ENCODE data around the gene THSD8. TPM values are rescaled to one million over a fixed set of nuclear protein-coding genes. Genes with fewer than 3 reads are reported as not detected.

The THSD8 gene
- total RNA-seq, 4 donors from 2014 or later, result 0.65 TPM; not detected in 3

DNA sequence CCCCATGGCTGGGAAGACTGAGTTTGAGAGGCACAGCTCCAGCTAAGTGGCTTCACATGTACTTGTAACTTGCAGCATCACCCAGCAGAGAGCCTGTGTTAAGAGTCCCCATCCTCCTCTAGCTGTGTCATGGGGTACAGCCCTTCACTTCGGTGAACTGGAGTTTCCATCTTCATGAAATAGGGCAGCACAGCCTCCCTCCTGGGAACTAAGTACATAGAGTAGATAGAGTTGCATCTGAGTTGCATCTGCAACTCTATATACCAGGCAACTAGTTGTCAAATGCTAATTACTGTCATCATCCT lies 1.5 kb upstream of the THSD8 start:
- TF ChIP-seq POLR2AphosphoS5 (IDR thresholded peaks at IDR 0.05) (no peak), POLR2A (IDR thresholded peaks at IDR 0.05; ENCODE audit: low read depth) (no peak), EP300 (IDR thresholded peaks at IDR 0.05) (no peak)
- TF ChIP-seq, protein P1, sequence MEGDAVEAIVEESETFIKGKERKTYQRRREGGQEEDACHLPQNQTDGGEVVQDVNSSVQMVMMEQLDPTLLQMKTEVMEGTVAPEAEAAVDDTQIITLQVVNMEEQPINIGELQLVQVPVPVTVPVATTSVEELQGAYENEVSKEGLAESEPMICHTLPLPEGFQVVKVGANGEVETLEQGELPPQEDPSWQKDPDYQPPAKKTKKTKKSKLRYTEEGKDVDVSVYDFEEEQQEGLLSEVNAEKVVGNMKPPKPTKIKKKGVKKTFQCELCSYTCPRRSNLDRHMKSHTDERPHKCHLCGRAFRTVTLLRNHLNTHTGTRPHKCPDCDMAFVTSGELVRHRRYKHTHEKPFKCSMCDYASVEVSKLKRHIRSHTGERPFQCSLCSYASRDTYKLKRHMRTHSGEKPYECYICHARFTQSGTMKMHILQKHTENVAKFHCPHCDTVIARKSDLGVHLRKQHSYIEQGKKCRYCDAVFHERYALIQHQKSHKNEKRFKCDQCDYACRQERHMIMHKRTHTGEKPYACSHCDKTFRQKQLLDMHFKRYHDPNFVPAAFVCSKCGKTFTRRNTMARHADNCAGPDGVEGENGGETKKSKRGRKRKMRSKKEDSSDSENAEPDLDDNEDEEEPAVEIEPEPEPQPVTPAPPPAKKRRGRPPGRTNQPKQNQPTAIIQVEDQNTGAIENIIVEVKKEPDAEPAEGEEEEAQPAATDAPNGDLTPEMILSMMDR (IDR thresholded peaks at IDR 0.05), result no peak
- peaks cover 6 to 34% (median 26%) of the 10 kb centered on the region in 4 donors for H3K36me3 ChIP-seq
- DNase-seq (ENCODE audit: extremely low spot score), result no peak
- intact Hi-C loops (cut with DNase I), result no loop called here
- WGBS, result 83% methylated on average over 1 of the region's 1 CpG
- no peaks in the 10 kb centered on the region for H3K27me3 ChIP-seq
- H3K4me1 ChIP-seq, result peaks cover 30 to 44% (median 40%) of the 10 kb centered on the region in 4 donors
- H3K9me3 ChIP-seq, result no peaks in the 10 kb centered on the region
- peak overlapping the region in 3 of 4 donors; percentile 83 to 89 (median 87) for H3K27ac ChIP-seq (replicated peaks in 1 of 4)
- peak overlapping the region; percentile 79 to 93 (median 86) for H3K4me3 ChIP-seq

- peaks cover 29 to 42% (median 37%) of the 10 kb centered on the region in 4 donors for H3K4me1 ChIP-seq
- H3K4me3 ChIP-seq, result peak overlapping the region; percentile 79 to 93 (median 86)
- intact Hi-C loops (cut with DNase I), result no loop called here
- H3K36me3 ChIP-seq, result peaks cover 6 to 34% (median 26%) of the 10 kb centered on the region in 4 donors
- WGBS, result 17% methylated on average over 19 of the region's 38 CpGs
- H3K9me3 ChIP-seq, result no peaks in the 10 kb centered on the region
- DNase-seq (ENCODE audit: extremely low spot score), result no peak
- H3K27ac ChIP-seq (replicated peaks in 1 of 4), result peak overlapping the region; percentile 83 to 89 (median 86)
- no peaks in the 10 kb centered on the region for H3K27me3 ChIP-seq
- TF ChIP-seq, protein P1 (IDR thresholded peaks at IDR 0.05), result no peak
- no peak for TF ChIP-seq EP300 (IDR thresholded peaks at IDR 0.05)
- no peak for TF ChIP-seq POLR2AphosphoS5 (IDR thresholded peaks at IDR 0.05)
- no peak for TF ChIP-seq POLR2A (IDR thresholded peaks at IDR 0.05; ENCODE audit: low read depth)
Measured at GRCh38 chr19:12800923-12801465, 875 bp upstream of the THSD8 start.

GRCh38 chr19:12802267-12803106 lies 618 bp downstream of the THSD8 start:
- DNase-seq (ENCODE audit: extremely low spot score), result no peak
- H3K4me3 ChIP-seq, result peak overlapping the region; percentile 79 to 93 (median 86)
- H3K27ac ChIP-seq (replicated peaks in 1 of 4), result peak overlapping the region; percentile 83 to 89 (median 86)

DNA sequence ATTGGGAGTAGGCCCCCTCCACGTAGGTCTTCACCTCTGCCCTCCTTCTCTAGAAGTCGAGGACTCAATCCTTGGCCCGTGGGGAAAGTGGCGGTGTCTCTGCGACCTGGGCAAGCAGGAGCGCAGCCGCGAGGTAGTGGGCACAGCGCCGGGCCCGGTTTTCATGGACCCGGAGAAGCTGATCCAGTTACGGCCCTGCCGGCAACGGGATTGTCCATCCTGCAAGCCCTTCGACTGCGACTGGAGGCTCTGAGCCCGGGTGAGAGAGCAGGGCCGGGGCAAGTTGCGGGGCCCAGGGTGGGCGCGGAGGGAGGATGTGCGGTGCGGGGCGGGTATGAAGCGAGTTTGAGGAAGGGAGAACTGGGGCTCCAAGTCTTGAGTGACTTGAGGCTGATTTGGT lies 2.2 kb downstream of the THSD8 start:
- intact Hi-C loops (cut with DNase I), result no loop called here
- WGBS, result 95% methylated on average over 26 of the region's 26 CpGs
- H3K9me3 ChIP-seq, result no peaks in the 10 kb centered on the region
- no peak for TF ChIP-seq POLR2AphosphoS5 (IDR thresholded peaks at IDR 0.05)
- TF ChIP-seq, protein P1 (IDR thresholded peaks at IDR 0.05), result no peak
- no peak for TF ChIP-seq POLR2A (IDR thresholded peaks at IDR 0.05; ENCODE audit: low read depth)
- TF ChIP-seq EP300 (IDR thresholded peaks at IDR 0.05), result no peak
- H3K4me3 ChIP-seq, result no peak overlapping the region
- H3K4me1 ChIP-seq, result peaks cover 36 to 48% (median 44%) of the 10 kb centered on the region in 4 donors
- no peak overlapping the region for H3K27ac ChIP-seq (replicated peaks in 1 of 4)
- H3K36me3 ChIP-seq, result peaks cover 5 to 14% (median 14%) of the 10 kb centered on the region in 4 donors
- no peaks in the 10 kb centered on the region for H3K27me3 ChIP-seq
- no peak for DNase-seq (ENCODE audit: extremely low spot score)

More at GRCh38 chr19:12802267-12803106, 618 bp downstream of the THSD8 start:
- Histone ChIP-seq H3K4me1 (peaks cover 36 to 48% (median 43%) of the 10 kb centered on the region in 4 donors), H3K9me3 (no peaks in the 10 kb centered on the region), H3K27me3 (no peaks in the 10 kb centered on the region), H3K36me3 (peaks cover 6 to 28% (median 23%) of the 10 kb centered on the region in 4 donors)
- intact Hi-C loops (cut with DNase I), result no loop called here
- 42% methylated on average over 22 of the region's 22 CpGs for WGBS
- TF ChIP-seq POLR2A (IDR thresholded peaks at IDR 0.05; ENCODE audit: low read depth) (no peak), POLR2AphosphoS5 (IDR thresholded peaks at IDR 0.05) (no peak), EP300 (IDR thresholded peaks at IDR 0.05) (no peak)
- TF ChIP-seq, protein P1 (IDR thresholded peaks at IDR 0.05), result no peak
